Bladder microvascular endothelial cell (primary cell): Measurements from ENCODE around the gene EID3. TPM values are rescaled to one million over a fixed set of nuclear protein-coding genes. Genes with fewer than 3 reads are reported as not detected.

Source experiments
- total RNA-seq: library from RNA; depleted of rRNA; stranded (reverse); fragments of >200 nt; gene quantifications from 2 replicates; pipeline ENCODE4 v1.2.3, GENCODE V29; 2014

EID3 gene
- total RNA-seq, result 5.0 and 17.6 TPM in 2 replicates

DNA sequence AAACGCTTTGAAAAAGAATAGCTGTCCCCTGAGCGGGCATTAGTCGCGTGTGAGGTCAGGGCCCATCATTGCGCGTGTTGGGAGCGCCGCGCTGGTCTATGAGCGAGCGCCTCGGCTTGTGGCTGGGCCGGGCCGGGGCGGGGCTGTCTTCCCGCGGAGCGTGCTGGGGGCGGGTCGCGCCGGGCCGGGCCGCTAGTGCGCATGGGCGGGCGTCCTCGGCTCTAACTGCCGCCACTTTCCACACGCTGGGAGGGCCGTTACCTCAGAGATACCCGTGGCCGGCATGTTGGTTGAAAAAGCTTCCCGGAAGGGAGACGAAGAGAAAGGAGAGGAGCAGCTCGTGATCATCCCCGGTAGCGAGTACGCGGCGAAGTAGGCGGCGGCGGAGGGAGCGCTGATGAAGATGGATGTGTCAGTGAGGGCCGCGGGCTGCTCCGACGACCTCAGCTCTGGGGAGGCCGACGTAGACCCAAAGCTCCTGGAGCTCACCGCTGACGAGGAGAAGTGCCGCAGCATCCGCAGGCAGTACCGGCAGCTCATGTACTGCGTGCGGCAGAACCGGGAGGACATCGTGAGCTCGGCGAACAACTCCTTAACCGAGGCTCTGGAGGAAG, at the start of gene EID3:
Gene EID3 (plus strand): TSS at position 202 of the 614 bp plus-strand sequence. CDS start 196 bp downstream, at position 398.

Other genes with a start within 250 kb of the EID3 start
- gene HCFC2, start 239.2 kb upstream of the EID3 start, total RNA-seq, result 14.6 and 28.5 TPM in 2 replicates
- 10.4 and 19.6 TPM in 2 replicates for gene NFYB, start 165.5 kb upstream of the EID3 start, total RNA-seq
- gene TXNRD1, start 88.0 kb upstream of the EID3 start, total RNA-seq, result 441 and 625 TPM in 2 replicates
- 6.0 and 7.7 TPM in 2 replicates for gene CHST11, start 153.2 kb downstream of the EID3 start, total RNA-seq